H1 (cell line): ENCODE measurements around the gene ZNF367. TPM values are rescaled to one million over a fixed set of nuclear protein-coding genes. Genes with fewer than 3 reads are reported as not detected.

ENCODE experiments used
- CTCF ChIA-PET: fragments of 300-600 bp; sonication (Branson Sonifier 250); formaldehyde crosslinking; loops from one replicate; lab custom pipeline; 2021; ENCODE audit not compliant: partially characterized antibody; lab: Charles Lee
- POLR2A ChIA-PET: fragments of 300-600 bp; sonication (Branson Sonifier 250); formaldehyde crosslinking; loops from one replicate; lab custom pipeline; 2021; ENCODE audit warnings: inconsistent platforms; ENCODE audit not compliant: partially characterized antibody; lab: Charles Lee
- DNase-seq, 2 experiments: peaks; one replicate each; pipeline versions ENCODE4 v3.0.0 to v3.0.0-alpha.2; 2010 to 2022; ENCODE audit warnings: low spot score in 2 of 2, low read depth in 1 of 2, mixed read lengths in 1 of 2
- FAIRE-seq: peaks from 2 replicates; lab custom pipeline; 2011; peaks lifted over from hg19 to GRCh38; lab: Jason Lieb, UNC
- H2AFZ ChIP-seq: 2 replicates; pipeline ENCODE4 v1.8.1; 2012; ENCODE audit warnings: low read length, inconsistent platforms
- H2AK5ac ChIP-seq: 2 replicates; pipeline ENCODE4 v1.6.1; 2013; ENCODE audit warnings: low read depth, low read length
- H2BK120ac ChIP-seq: replicated peaks from 2 replicates; pipeline ENCODE3; 2013; ENCODE audit warnings: low read depth, low read length, inconsistent platforms
- H2BK12ac ChIP-seq: 2 replicates; pipeline ENCODE4 v1.6.1; 2013; ENCODE audit warnings: low read depth, low read length
- H2BK15ac ChIP-seq: 2 replicates; pipeline ENCODE4 v1.6.1; 2013; ENCODE audit warnings: low read length
- H2BK20ac ChIP-seq: 2 replicates; pipeline ENCODE4 v1.6.1; 2013; ENCODE audit warnings: low read length
- H2BK5ac ChIP-seq: 2 replicates; pipeline ENCODE4 v1.6.1; 2013; ENCODE audit warnings: low read depth, low read length
- H3K14ac ChIP-seq: 2 replicates; pipeline ENCODE4 v1.6.1; 2013; ENCODE audit warnings: inconsistent platforms; ENCODE audit not compliant: insufficient read length
- H3K18ac ChIP-seq: 2 replicates; pipeline ENCODE4 v1.6.1; 2013; ENCODE audit warnings: low read length; ENCODE audit errors: extremely low read depth
- H3K23ac ChIP-seq: 2 replicates; pipeline ENCODE4 v1.6.1; 2013; ENCODE audit warnings: inconsistent platforms; ENCODE audit not compliant: insufficient read length
- H3K23me2 ChIP-seq: 2 replicates; pipeline ENCODE4 v1.6.1; 2013; ENCODE audit warnings: low read depth, low read length
- H3K27ac ChIP-seq: 2 replicates; pipeline ENCODE4 v1.6.1; 2011; ENCODE audit warnings: low read depth, low read length, inconsistent platforms
- H3K27me3 ChIP-seq, 4 experiments: replicated peaks in 1 of 4; 1 replicate in 1 of 4; 2 replicates in 3 of 4; pipeline versions ENCODE4 v1.6.1 to v1.8.1; 2011 to 2013; ENCODE audit warnings: low read length in 3 of 4, mild to moderate bottlenecking in 3 of 4, inconsistent platforms in 2 of 4, mixed read lengths in 2 of 4, moderate library complexity in 1 of 4; ENCODE audit not compliant: control insufficient read depth in 3 of 4, insufficient read depth in 3 of 4; ENCODE audit errors: extremely low read depth in 1 of 4
- H3K36me3 ChIP-seq, 4 experiments: 2 replicates each; pipeline versions ENCODE4 v1.6.1 to v1.8.1; 2011 to 2013; ENCODE audit warnings: mild to moderate bottlenecking in 4 of 4, low read length in 3 of 4, moderate library complexity in 2 of 4, control low read depth in 1 of 4, inconsistent platforms in 1 of 4; ENCODE audit not compliant: insufficient read depth in 4 of 4, control insufficient read depth in 2 of 4
- H3K4ac ChIP-seq: replicated peaks from 2 replicates; pipeline ENCODE3; 2013; ENCODE audit warnings: low read length, low read depth, mixed read lengths, inconsistent platforms; ENCODE audit not compliant: insufficient read length
- H3K4me1 ChIP-seq, 4 experiments: replicated peaks in 1 of 4; 1 replicate in 1 of 4; 2 replicates in 3 of 4; pipeline versions ENCODE4 v1.6.1 to v1.8.1; 2011 to 2013; ENCODE audit warnings: low read length in 3 of 4, inconsistent platforms in 2 of 4, mixed read lengths in 1 of 4; ENCODE audit not compliant: insufficient read depth in 4 of 4, control insufficient read depth in 3 of 4
- H3K4me2 ChIP-seq, 2 experiments: 2 replicates each; pipeline versions ENCODE4 v1.6.1 to v1.8.1; 2011 to 2013; ENCODE audit warnings: low read depth in 2 of 2, low read length in 2 of 2, control low read depth in 1 of 2, inconsistent platforms in 1 of 2, mild to moderate bottlenecking in 1 of 2; ENCODE audit not compliant: insufficient read depth in 1 of 2
- H3K4me3 ChIP-seq, 4 experiments: fragments of 200-600, 300-600 bp in 1 of 4; sonication (generic), shearing (Covaris generic), sonication (Bioruptor Twin) in 1 of 4; 2 replicates each; pipeline versions ENCODE4 v1.5.1 to v1.8.1; 2011 to 2016; ENCODE audit warnings: low read length in 4 of 4, low read depth in 3 of 4, control low read depth in 2 of 4, inconsistent platforms in 2 of 4, mild to moderate bottlenecking in 2 of 4, mixed read lengths in 1 of 4, moderate library complexity in 1 of 4; ENCODE audit not compliant: insufficient read depth in 2 of 4; ENCODE audit errors: extremely low read depth in 1 of 4
- H3K56ac ChIP-seq: replicated peaks from 2 replicates; pipeline ENCODE3; 2013; ENCODE audit warnings: low read depth, mild to moderate bottlenecking, mixed read lengths, low read length, inconsistent platforms; ENCODE audit not compliant: insufficient read length
- H3K79me1 ChIP-seq: 2 replicates; pipeline ENCODE4 v1.6.1; 2013; ENCODE audit warnings: low read depth, low read length, control low read depth
- H3K79me2 ChIP-seq, 2 experiments: 2 replicates each; pipeline versions ENCODE4 v1.6.1 to v1.8.1; 2012 to 2013; ENCODE audit warnings: low read length in 2 of 2, mild to moderate bottlenecking in 2 of 2, inconsistent platforms in 1 of 2; ENCODE audit not compliant: insufficient read depth in 2 of 2, control insufficient read depth in 1 of 2
- H3K9ac ChIP-seq, 4 experiments: replicated peaks in 1 of 4; 1 replicate in 1 of 4; 2 replicates in 3 of 4; pipeline versions ENCODE4 v1.6.1 to v1.8.1; 2011 to 2013; ENCODE audit warnings: low read depth in 3 of 4, low read length in 3 of 4, control low read depth in 2 of 4, mild to moderate bottlenecking in 2 of 4, moderate library complexity in 2 of 4, inconsistent platforms in 1 of 4; ENCODE audit errors: extremely low read depth in 1 of 4
- H3K9me3 ChIP-seq, 2 experiments: 2 replicates each; pipeline versions ENCODE4 v1.6.1 to v1.8.1; 2012 to 2013; ENCODE audit warnings: mild to moderate bottlenecking in 2 of 2, moderate library complexity in 2 of 2, control low read depth in 1 of 2, inconsistent platforms in 1 of 2, low read depth in 1 of 2, low read length in 1 of 2, mixed read lengths in 1 of 2; ENCODE audit not compliant: insufficient read depth in 2 of 2
- H4K20me1 ChIP-seq, 2 experiments: replicated peaks in 1 of 2; 2 replicates each; pipeline versions ENCODE3 to v1.8.1; 2011 to 2013; ENCODE audit warnings: inconsistent platforms in 2 of 2, low read length in 2 of 2, mild to moderate bottlenecking in 1 of 2; ENCODE audit not compliant: insufficient read depth in 2 of 2, control insufficient read depth in 1 of 2
- H4K5ac ChIP-seq: 2 replicates; pipeline ENCODE4 v1.6.1; 2013; ENCODE audit warnings: low read length, low read depth, mixed read lengths, inconsistent platforms; ENCODE audit not compliant: insufficient read length
- H4K8ac ChIP-seq: 2 replicates; pipeline ENCODE4 v1.8.0; 2013; ENCODE audit warnings: mild to moderate bottlenecking, moderate library complexity, low read length, inconsistent platforms; ENCODE audit not compliant: insufficient read depth; ENCODE audit errors: extremely low read depth
- H4K91ac ChIP-seq: replicated peaks from 2 replicates; pipeline ENCODE3; 2013; ENCODE audit warnings: low read length, mixed read lengths, inconsistent platforms; ENCODE audit not compliant: insufficient read length
- CTCF ChIP-seq, 3 experiments: IDR thresholded peaks; 1 replicate in 2 of 3; 2 replicates in 1 of 3; pipeline versions ENCODE4 v1.5.1 to v1.6.1; 2011; ENCODE audit warnings: low read length in 3 of 3, mild to moderate bottlenecking in 3 of 3, inconsistent platforms in 2 of 3, low read depth in 1 of 3, moderate library complexity in 1 of 3; ENCODE audit not compliant: insufficient read depth in 1 of 3; ENCODE audit errors: control extremely low read depth in 1 of 3
- NRF1 ChIP-seq: IDR thresholded peaks from 2 replicates; pipeline ENCODE4 v1.6.1; 2011; ENCODE audit warnings: mild to moderate bottlenecking, low read depth, low read length, improper control_type of control experiment
- RAD21 ChIP-seq, 2 experiments: IDR thresholded peaks in 1 of 2; conservative IDR thresholded peaks in 1 of 2; 2 replicates each; pipeline ENCODE4 v1.6.1; 2011; ENCODE audit warnings: low read depth in 2 of 2, low read length in 2 of 2, improper control_type of control experiment in 1 of 2, inconsistent platforms in 1 of 2, mild to moderate bottlenecking in 1 of 2, moderate library complexity in 1 of 2
- WGBS, 2 experiments: shearing (Covaris generic) in 1 of 2; methylation state at CpG; one replicate each; pipeline versions ENCODE4 v1.1.6 to v1.1.7; 2013 to 2015; ENCODE audit warnings: low lambda C conversion rate in 2 of 2, mixed read lengths in 2 of 2, inconsistent platforms in 1 of 2, low coverage in 1 of 2, missing lambda C conversion rate in 1 of 2; ENCODE audit not compliant: insufficient replicate concordance in 2 of 2, insufficient coverage in 1 of 2, insufficient read length in 1 of 2; ENCODE audit errors: extremely low coverage in 1 of 2, missing lambda C conversion rate in 1 of 2; 5-methylcytosine and 5-hydroxymethylcytosine counted together
- polyA plus RNA-seq, 7 experiments: library from polyadenylated mRNA; depleted of rRNA in 3 of 7; stranded (reverse) in 5 of 7; unstranded in 2 of 7; fragments of >200 nt in 5 of 7; fragments of 200-250 nt in 2 of 7; gene quantifications; 1 replicate in 5 of 7; 2 replicates in 1 of 7; 4 replicates in 1 of 7; pipeline versions ENCODE4 v1.2.1 to v1.2.3, GENCODE V29; 2011 to 2013; ENCODE audit warnings: missing spikeins in 2 of 7, mixed read lengths in 2 of 7
- total RNA-seq: library from RNA; stranded (reverse); fragmentation: NEBNext Ultra II Directional; extraction: Animal tissue kit (Norgen Biotek cat#: 25700); gene quantifications from 2 replicates; pipeline ENCODE4 v1.2.1, GENCODE V29; 2021

Gene ZNF367
- total and polyA plus RNA-seq, 2 of the 8 experiments (the other 6 are each of a cell fraction or from before 2014, with no cell fraction given) = 2.2 to 8.2 TPM

- Histone ChIP-seq H4K8ac (no peak overlapping the region), H3K79me1 (no peaks in the 10 kb centered on the region), H2BK20ac (no peak overlapping the region), H3K9ac (no peak overlapping the region), H2BK15ac (no peak overlapping the region), H3K23ac (no peak overlapping the region), H3K18ac (no peak overlapping the region), H4K91ac (no peak overlapping the region), H3K14ac (no peak overlapping the region), H3K27me3 (no peaks in the 10 kb centered on the region), H3K9me3 (no peaks in the 10 kb centered on the region), H3K79me2 (no peaks in the 10 kb centered on the region), H2BK120ac (no peak overlapping the region), H4K5ac (no peak overlapping the region), H2AK5ac (no peak overlapping the region), H2AFZ (no peak overlapping the region), H3K36me3 (no peaks in the 10 kb centered on the region), H3K4ac (no peak overlapping the region), H3K4me1 (no peaks in the 10 kb centered on the region), H2BK5ac (no peak overlapping the region), H3K23me2 (no peaks in the 10 kb centered on the region), H4K20me1 (no peaks in the 10 kb centered on the region), H2BK12ac (no peak overlapping the region), H3K27ac (no peak overlapping the region), H3K4me2 (no peak overlapping the region)
- DNase-seq (no peak), FAIRE-seq (no peak)
- CTCF ChIA-PET = interaction anchor here (0.7 to 4.3 kb wide), 31 partner anchors 9 to 413 kb away, joined by 3 to 27 read pairs (median 4); partner anchors contain the start of gene PRXL2C
- WGBS, 2 experiments = 75% methylated on average over 5 of the region's 5 CpGs; no CpG with 5 or more reads in 1 of the 2 experiments
- TF ChIP-seq CTCF (IDR thresholded peaks at IDR 0.05; ENCODE audit: control extremely low read depth in 1 of 3, insufficient read depth in 1 of 3, low read depth in 1 of 3, low read length in 3 of 3) (peak in 2 of 3 experiments; percentile 61 to 70; a peak in 3 of 4 replicates), NRF1 (no peak), RAD21 (IDR thresholded peaks at IDR 0.05 in 1 of 2, conservative IDR thresholded peaks at IDR 0.05 in 1 of 2; ENCODE audit: low read depth in 2 of 2, low read length in 2 of 2) (peak; percentile 70 to 76)
- TF ChIP-seq, all 59 proteins: peak for 2
- POLR2A ChIA-PET = interaction anchor here (0.9 to 1.2 kb wide), 2 partner anchors 9 to 10 kb away, joined by 3 to 4 read pairs; no protein-coding TSS in a partner anchor
- Histone ChIP-seq H3K56ac (no peak overlapping the region), H3K4me3 (no peak overlapping the region)
These were observed 23.8 kb upstream of the ZNF367 start for GRCh38 chr9:96441798-96442445.
